Astrocyte of the spinal cord (primary cell): ENCODE data around the gene OR2C3.

Source experiments
- DNase-seq: peaks from one replicate; pipeline ENCODE4 v3.0.0; 2011; ENCODE audit warnings: low read depth, low spot score
- H3K4me3 ChIP-seq: 2 replicates; pipeline ENCODE4 v1.5.1; 2011; ENCODE audit warnings: low read depth, mild to moderate bottlenecking, low read length, moderate library complexity
- in situ Hi-C: cut with HindIII; loops from 2 replicates; pipeline ENCODE4 v1.10.0; 2017; ENCODE audit warnings: low sequenced_read_pairs
- TF ChIP-seq, protein P1 (sequence below): IDR thresholded peaks from 2 replicates; pipeline ENCODE4 v1.5.1; 2012; ENCODE audit warnings: low read depth, mild to moderate bottlenecking, low read length, inconsistent platforms

Gene OR2C3

DNA sequence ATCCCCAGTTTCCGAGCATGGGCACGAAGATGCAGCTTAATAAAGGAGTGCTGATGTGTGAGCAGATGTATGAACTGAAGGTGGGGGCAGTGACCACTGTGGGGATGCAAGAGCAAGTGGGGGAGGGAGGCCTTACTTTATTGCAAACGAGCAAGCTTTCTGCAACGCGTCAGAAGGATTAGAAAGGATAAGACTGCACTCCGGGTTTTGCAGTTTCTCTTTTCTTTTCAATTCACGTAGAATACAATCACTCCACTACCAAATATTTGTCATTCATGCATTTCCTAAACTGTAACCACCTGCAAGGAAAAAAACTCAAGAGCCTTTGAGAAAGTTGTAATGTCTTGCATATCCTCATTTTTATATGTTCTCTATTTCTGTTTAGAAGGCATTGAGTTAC is 4.3 kb upstream of the OR2C3 start:
- TF ChIP-seq, protein P1, sequence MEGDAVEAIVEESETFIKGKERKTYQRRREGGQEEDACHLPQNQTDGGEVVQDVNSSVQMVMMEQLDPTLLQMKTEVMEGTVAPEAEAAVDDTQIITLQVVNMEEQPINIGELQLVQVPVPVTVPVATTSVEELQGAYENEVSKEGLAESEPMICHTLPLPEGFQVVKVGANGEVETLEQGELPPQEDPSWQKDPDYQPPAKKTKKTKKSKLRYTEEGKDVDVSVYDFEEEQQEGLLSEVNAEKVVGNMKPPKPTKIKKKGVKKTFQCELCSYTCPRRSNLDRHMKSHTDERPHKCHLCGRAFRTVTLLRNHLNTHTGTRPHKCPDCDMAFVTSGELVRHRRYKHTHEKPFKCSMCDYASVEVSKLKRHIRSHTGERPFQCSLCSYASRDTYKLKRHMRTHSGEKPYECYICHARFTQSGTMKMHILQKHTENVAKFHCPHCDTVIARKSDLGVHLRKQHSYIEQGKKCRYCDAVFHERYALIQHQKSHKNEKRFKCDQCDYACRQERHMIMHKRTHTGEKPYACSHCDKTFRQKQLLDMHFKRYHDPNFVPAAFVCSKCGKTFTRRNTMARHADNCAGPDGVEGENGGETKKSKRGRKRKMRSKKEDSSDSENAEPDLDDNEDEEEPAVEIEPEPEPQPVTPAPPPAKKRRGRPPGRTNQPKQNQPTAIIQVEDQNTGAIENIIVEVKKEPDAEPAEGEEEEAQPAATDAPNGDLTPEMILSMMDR = no peak
- in situ Hi-C loops = no loop called here
- H3K4me3 ChIP-seq = no peak overlapping the region
- no peak for DNase-seq

DNA sequence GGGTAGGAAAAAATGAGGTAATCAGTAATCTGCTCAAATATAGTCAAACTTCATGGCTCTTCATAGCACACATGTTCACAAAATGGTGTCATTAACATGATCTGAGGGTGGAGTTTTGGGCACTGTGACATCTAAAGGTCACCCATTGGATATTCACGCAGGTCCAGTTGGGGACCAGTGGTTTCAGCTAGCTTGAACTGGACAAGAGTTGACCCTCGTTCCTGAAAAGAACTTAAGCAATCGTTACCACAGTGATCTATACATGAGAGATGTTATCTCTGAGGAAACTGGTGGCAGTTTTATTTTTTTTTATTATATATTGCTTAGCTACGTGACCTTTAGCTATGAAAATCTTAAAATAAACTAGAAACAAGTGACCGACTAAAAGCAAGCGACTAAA is 3.0 kb upstream of the OR2C3 start:
- no peak overlapping the region for H3K4me3 ChIP-seq
- TF ChIP-seq, protein P1 = no peak
- in situ Hi-C loops = no loop called here
- no peak for DNase-seq

DNA sequence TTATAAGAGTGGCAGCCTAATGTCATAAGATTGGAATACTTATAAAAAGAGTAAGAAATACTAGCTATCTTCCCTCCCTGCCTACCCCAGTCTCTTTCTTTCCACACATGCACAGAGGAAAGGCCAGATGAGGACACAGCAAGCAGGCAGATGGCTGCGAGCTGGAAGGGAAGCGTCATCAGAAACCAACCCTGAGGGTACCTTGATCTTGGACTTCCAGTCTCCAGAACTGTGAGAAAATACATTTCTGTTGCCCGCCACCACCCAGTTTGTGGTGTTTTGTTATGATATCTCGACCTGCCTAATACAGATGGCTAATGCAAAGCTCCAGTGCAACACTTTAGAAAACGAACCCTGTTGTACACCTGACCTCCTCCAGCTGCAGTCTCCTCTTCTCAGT is 2.3 kb upstream of the OR2C3 start:
- TF ChIP-seq, protein P1 = no peak
- no peak for DNase-seq
- in situ Hi-C loops = no loop called here
- no peak overlapping the region for H3K4me3 ChIP-seq

DNA sequence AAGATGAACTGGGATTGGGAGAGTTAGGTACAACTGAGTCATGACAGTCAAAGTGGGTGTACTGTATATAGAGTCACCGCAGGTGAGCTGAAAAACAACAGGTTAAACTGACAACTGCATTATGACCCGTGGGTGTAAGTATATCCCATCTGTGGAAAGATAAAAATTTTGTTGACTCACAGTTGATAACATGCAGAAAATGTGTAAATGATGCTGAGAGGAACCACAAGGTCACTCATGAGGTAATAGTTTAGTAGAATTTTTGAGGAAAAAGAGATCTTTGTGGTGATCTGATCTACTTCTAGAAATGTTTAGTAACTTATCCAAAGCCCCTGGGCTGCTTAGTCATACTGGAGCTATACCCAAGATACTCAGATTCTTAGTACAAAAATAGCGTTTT is 838 bp downstream of the OR2C3 start:
- in situ Hi-C loops = no loop called here
- no peak for DNase-seq
- H3K4me3 ChIP-seq = no peak overlapping the region
- TF ChIP-seq, protein P1 = no peak

DNA sequence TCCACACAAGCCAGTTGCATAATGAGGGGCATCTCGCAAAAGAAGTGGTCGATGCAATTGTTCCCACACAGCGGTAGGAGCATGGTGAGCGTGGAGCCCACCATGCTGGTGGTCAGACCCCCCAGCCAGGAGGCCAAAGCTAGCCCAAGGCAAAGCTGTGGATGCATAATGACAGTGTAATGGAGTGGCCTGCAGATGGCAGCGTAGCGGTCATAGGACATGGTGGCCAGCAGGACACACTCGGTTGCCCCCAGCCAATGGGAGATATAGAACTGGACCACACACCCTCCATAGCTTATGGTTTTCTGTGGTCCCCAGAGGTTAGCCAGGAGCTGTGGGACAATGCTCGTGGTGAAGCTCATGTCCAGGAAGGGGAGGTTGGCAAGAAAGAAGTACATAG is 4.3 kb downstream of the OR2C3 start:
- in situ Hi-C loops = no loop called here
- TF ChIP-seq, protein P1 = no peak
- no peak for DNase-seq
- H3K4me3 ChIP-seq = no peak overlapping the region

DNA sequence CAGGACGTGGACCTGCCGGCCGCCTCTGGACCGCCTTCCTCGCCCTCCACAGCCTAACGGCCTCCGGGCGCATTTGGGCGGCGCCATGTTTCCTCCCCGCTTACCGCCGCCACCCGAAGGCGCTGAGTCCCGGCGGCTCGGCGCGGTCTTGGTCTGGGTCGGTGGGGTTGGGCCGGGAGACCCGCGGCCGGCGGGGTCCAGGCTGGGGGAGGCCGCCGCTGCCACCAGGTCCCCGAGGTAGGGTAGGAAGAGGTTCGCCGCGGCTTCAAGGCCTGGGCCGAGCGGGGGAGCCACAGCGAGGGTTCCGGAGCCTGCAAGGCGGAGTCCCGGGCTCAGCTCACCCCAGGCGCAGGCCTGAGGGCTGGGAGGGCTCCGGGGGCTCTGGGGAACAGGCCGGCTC is 5.5 kb downstream of the OR2C3 start:
- in situ Hi-C loops = no loop called here
- no peak overlapping the region for H3K4me3 ChIP-seq
- no peak for DNase-seq
- TF ChIP-seq, protein P1 = no peak

DNA sequence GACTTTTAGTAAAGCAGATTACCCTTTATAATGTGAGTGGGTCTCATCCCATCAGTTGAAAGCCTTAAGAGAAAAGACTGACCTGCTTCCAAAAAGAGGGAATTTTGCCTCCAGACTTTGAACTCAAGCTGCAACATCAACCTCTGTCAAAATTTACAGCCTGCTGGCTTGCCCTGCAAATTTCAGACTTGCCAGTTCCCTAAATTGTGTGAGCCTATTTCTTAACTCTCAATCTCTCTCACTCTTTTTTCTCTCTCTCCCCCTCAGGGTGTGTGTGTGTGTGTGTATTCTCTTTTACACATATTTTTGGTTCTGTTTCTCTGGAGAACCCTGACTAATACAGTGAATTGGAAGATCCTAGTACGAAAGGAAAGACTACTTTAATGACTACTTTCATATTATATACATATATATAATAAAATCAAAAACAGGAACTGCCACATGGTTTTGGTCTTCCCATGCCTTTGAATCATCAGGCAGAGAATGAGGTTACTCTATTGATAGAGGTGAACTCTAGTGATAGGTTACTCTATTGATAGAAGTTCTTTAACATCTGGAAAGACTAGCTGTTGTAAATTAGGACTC is 6.4 kb downstream of the OR2C3 start:
- no peak for DNase-seq
- no peak overlapping the region for H3K4me3 ChIP-seq
- in situ Hi-C loops = no loop called here
- TF ChIP-seq, protein P1 = no peak
